ENCODE measurements around the gene RNU7-1. TPM values are rescaled to one million over a fixed set of nuclear protein-coding genes. Genes with fewer than 3 reads are reported as not detected.
"Not testable (repeated sequence)": the region's sequence is repeated elsewhere in the genome, so short reads cannot be mapped to it uniquely, and the experiment has no call there.

RNU7-1 gene
- total and polyA plus RNA-seq, 4 donors: 16.2 to 21.9 TPM; not detected in 2

DNA sequence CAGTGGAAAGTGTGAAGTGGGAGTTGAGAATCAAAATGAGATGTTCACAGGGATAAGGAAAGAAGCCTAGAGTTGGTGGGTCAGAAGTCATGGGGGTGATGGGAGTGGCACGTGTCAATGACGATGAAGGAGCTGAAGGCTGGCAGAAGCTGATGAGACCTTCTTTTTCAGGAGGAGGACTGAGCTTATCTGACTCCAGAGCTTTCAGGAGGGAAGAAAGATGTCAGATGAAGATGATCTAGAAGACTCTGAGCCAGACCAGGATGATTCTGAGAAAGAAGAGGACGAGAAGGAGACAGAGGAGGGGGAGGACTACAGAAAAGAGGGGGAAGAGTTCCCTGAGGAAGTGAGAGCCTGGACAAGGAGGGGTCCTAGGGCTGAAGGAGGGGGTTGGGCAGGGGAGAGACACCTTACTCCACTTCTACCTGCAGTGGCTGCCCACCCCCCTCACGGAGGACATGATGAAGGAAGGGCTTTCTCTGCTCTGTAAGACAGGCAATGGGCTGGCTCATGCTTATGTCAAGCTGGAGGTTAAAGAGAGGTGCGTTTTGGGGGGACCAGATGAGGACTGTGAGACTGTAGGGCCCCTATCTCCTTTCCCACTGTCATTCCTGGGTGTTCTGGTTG is 38.1 kb upstream of the RNU7-1 start:
- Histone ChIP-seq H3K9me3 (ENCODE audit: control insufficient read depth, insufficient read depth, low read length) (no peaks in the 10 kb centered on the region), H3K36me3 (ENCODE audit: control insufficient read depth, insufficient read depth, low read length) (peaks cover 5% of the 10 kb centered on the region), H3K27ac (ENCODE audit: low read depth, low read length) (peak overlapping the region; percentile 89), H3K4me3 (ENCODE audit: low read depth, low read length) (peak overlapping the region; percentile 82), H3K4me1 (ENCODE audit: control insufficient read depth, insufficient read depth, low read length) (peaks cover 10% of the 10 kb centered on the region), H3K27me3 (ENCODE audit: control insufficient read depth, insufficient read depth, low read length) (no peaks in the 10 kb centered on the region)
- DNase-seq (ENCODE audit: low read depth in 4 of 6, low spot score in 6 of 6): no peak
- WGBS (ENCODE audit: insufficient coverage): 41% methylated on average over 3 of the region's 5 CpGs

DNA sequence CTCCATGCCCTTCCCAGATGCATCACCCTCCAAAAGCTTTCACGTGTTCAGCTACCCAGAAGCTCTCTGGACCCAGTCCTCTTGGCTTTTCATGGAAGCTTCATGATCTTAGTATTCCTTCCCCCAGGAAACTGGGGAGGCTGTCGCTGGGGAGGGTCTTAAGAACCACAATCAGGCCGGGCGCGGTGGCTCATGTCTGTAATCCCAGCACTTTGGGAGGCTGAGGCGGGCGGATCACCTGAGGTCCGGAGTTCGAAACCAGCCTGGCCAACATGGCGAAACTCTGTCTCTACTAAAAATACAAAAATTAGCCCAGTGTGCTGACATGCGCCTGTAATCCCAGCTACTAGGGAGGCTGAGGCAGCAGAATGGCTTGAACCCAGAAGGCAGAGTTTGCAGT is 35.5 kb upstream of the RNU7-1 start:
- not testable (repeated sequence) for H3K27me3 ChIP-seq (ENCODE audit: control insufficient read depth, insufficient read depth, low read length); H3K9me3 ChIP-seq (ENCODE audit: control insufficient read depth, insufficient read depth, low read length); H3K36me3 ChIP-seq (ENCODE audit: control insufficient read depth, insufficient read depth, low read length); H3K4me3 ChIP-seq (ENCODE audit: low read depth, low read length); H3K27ac ChIP-seq (ENCODE audit: low read depth, low read length); DNase-seq (ENCODE audit: low read depth in 4 of 6, low spot score in 6 of 6)
- peaks cover 18% of the 10 kb centered on the region for H3K4me1 ChIP-seq (ENCODE audit: control insufficient read depth, insufficient read depth, low read length)
- WGBS (ENCODE audit: insufficient coverage): 97% methylated on average over 6 of the region's 11 CpGs

DNA sequence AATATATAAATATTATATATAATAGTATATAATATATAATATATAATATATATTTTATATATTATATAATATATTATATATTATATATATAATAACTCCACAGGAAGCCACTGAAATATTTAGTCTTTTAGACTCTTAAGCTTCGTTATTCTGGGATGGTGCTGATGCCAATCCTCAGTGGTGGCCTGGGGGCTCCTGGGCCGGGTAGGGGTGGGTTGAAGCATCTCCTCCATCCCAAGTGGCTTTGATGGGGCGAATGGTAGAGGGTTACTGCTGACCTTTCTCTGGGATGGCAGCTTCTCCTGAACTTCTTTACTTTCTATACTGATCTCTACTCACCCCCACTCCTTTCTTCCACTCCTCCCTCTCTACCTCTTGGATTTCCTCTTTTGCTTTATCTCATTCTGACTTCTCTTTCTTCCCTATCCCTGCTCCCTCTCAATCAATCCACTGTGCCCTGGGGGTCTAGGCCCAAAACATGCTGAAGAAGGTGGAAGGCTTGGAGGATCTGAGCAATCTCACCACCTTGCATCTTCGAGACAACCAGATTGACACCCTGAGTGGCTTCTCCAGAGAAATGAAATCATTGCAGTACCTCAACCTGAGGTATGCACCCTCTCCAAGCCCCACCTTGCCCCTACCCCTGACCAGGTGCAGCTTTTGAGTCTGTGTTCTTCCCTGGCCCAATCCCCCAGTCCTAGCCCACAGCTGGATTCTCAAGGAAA is 34.0 kb upstream of the RNU7-1 start:
- H3K9me3 ChIP-seq (ENCODE audit: control insufficient read depth, insufficient read depth, low read length): no peaks in the 10 kb centered on the region
- peaks cover 5% of the 10 kb centered on the region for H3K36me3 ChIP-seq (ENCODE audit: control insufficient read depth, insufficient read depth, low read length)
- no peaks in the 10 kb centered on the region for H3K27me3 ChIP-seq (ENCODE audit: control insufficient read depth, insufficient read depth, low read length)
- peak in 1 of 6 donors; percentile 1 for DNase-seq (ENCODE audit: low read depth in 4 of 6, low spot score in 6 of 6)
- H3K4me1 ChIP-seq (ENCODE audit: control insufficient read depth, insufficient read depth, low read length): peaks cover 29% of the 10 kb centered on the region
- no peak overlapping the region for H3K4me3 ChIP-seq (ENCODE audit: low read depth, low read length)
- no peak overlapping the region for H3K27ac ChIP-seq (ENCODE audit: low read depth, low read length)
- WGBS (ENCODE audit: insufficient coverage): 97% methylated on average over 2 of the region's 4 CpGs

DNA sequence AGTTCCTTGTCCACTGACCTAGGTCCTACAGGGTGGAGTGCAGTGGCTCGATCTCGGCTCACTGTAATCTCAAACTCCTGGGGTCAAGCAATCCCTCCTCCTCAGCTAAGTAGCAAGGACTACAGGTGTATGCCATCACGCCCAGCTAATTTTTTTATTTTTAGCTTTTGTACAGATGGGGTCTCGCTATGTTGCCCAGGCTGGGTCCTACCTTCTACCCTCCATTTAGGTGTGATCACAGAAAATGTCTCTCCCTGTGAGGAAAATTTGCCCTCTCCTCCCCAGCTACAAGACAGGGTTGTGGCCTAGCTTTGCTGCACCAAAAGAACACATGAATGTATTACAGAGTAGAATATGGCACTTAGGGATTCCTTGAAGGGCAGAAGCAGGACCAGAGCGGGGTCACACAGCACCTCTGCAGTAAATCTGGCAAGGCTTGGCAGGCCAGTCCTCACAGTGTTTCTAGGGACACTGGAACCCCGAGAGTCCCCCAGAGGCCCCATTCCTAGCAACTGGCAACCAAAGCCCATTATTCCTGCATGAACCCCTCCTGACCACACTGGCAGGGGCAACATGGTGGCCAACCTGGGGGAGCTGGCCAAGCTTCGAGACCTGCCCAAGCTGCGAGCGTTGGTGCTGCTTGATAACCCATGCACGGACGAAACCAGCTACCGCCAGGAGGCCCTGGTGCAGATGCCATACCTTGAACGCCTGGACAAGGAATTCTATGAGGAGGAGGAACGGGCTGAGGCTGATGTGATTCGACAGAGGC is 31.3 kb upstream of the RNU7-1 start:
- Histone ChIP-seq H3K27ac (ENCODE audit: low read depth, low read length) (no peak overlapping the region), H3K4me3 (ENCODE audit: low read depth, low read length) (no peak overlapping the region), H3K9me3 (ENCODE audit: control insufficient read depth, insufficient read depth, low read length) (no peaks in the 10 kb centered on the region), H3K27me3 (ENCODE audit: control insufficient read depth, insufficient read depth, low read length) (no peaks in the 10 kb centered on the region), H3K36me3 (ENCODE audit: control insufficient read depth, insufficient read depth, low read length) (peaks cover 20% of the 10 kb centered on the region), H3K4me1 (ENCODE audit: control insufficient read depth, insufficient read depth, low read length) (peaks cover 47% of the 10 kb centered on the region)
- peak in 1 of 6 donors; percentile 1 for DNase-seq (ENCODE audit: low read depth in 4 of 6, low spot score in 6 of 6)
- WGBS (ENCODE audit: insufficient coverage): 89% methylated on average over 13 of the region's 15 CpGs

DNA sequence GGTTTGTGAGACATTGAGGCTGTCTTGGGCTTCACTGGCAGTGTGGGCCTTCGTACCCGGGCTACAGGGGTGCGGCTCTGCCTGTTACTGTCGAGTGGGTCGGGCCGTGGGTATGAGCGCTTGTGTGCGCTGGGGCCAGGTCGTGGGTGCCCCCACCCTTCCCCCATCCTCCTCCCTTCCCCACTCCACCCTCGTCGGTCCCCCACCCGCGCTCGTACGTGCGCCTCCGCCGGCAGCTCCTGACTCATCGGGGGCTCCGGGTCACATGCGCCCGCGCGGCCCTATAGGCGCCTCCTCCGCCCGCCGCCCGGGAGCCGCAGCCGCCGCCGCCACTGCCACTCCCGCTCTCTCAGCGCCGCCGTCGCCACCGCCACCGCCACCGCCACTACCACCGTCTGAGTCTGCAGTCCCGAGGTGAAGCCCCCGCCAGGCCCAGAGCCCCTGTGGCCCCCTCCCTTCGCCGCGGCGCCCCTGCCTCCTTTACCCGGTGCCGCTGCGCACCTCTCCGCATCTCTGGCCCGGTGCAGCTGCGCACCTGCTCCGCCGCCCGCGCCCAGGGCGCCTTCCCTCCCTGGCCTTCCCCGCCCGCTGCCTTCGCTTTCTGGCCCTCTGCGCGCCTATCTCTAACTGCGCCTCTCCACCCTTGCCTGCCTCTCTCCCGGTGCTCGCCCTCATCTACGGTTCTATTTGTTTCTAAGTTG is 29.2 kb upstream of the RNU7-1 start, which contains the start of gene ENO2:
Gene ENO2 (plus strand): TSS at position 335 of the 701 bp plus-strand sequence. CDS start 1,253 bp downstream, outside the sequence.
- peaks cover 48% of the 10 kb centered on the region for H3K4me1 ChIP-seq (ENCODE audit: control insufficient read depth, insufficient read depth, low read length)
- peaks cover 35% of the 10 kb centered on the region for H3K36me3 ChIP-seq (ENCODE audit: control insufficient read depth, insufficient read depth, low read length)
- H3K27me3 ChIP-seq (ENCODE audit: control insufficient read depth, insufficient read depth, low read length): no peaks in the 10 kb centered on the region
- peak within 1 kb of the TSS; percentile 82 for H3K27ac ChIP-seq (ENCODE audit: low read depth, low read length)
- DNase-seq (ENCODE audit: low read depth in 4 of 6, low spot score in 6 of 6): peak in 3 of 6 donors; percentile 70 to 96 (median 93)
- no peaks in the 10 kb centered on the region for H3K9me3 ChIP-seq (ENCODE audit: control insufficient read depth, insufficient read depth, low read length)
- H3K4me3 ChIP-seq (ENCODE audit: low read depth, low read length): peak within 1 kb of the TSS; percentile 51
- WGBS (ENCODE audit: insufficient coverage): under 1% methylated on average over 63 of the region's 68 CpGs

DNA sequence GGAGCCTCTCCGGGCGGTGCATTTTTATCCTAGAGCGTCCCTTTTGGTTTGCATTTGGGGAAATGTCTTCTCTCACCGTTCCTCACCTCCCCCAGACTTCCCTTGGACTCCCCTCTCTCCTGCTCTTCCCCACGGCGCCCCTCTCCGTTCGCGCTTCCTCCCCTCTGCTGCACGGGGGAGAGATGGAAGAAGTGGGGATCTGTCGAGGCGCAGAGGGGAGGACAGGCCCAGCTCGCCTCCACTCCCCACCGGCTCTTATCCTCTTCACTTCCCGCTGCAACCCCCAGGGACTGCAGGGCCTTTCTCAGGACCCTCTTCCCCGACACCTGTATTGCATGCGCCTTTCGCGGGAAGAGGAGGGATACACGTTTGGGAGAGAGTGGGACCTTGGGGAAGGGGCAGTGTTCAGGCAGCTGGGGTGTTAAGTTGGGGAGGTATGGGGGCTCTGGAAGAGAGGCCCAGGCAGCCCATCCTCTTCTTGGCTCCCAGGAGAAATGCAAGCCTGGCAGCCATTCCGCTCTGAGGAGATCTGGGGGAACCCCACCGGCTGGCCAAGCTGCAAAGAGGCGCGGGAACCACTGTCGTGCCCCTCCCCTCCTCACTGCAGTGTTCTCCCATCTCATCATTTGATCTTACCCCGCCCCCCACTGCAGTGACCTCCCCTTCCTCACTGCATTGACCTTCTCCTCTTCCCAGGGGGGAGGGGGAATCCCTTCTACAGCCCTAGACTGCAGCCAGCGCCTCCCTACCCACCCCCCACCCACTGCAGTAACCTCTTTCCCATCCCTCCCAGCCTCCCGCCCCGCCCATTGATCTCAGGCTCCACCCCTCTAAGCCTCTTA is 28.4 kb upstream of the RNU7-1 start:
- H3K4me3 ChIP-seq (ENCODE audit: low read depth, low read length): peak overlapping the region; percentile 51
- WGBS (ENCODE audit: insufficient coverage): 8% methylated on average over 10 of the region's 29 CpGs
- peaks cover 43% of the 10 kb centered on the region for H3K36me3 ChIP-seq (ENCODE audit: control insufficient read depth, insufficient read depth, low read length)
- no peaks in the 10 kb centered on the region for H3K9me3 ChIP-seq (ENCODE audit: control insufficient read depth, insufficient read depth, low read length)
- H3K27me3 ChIP-seq (ENCODE audit: control insufficient read depth, insufficient read depth, low read length): no peaks in the 10 kb centered on the region
- peaks cover 48% of the 10 kb centered on the region for H3K4me1 ChIP-seq (ENCODE audit: control insufficient read depth, insufficient read depth, low read length)
- H3K27ac ChIP-seq (ENCODE audit: low read depth, low read length): peak overlapping the region; percentile 26
- peak in 2 of 6 donors; percentile 65 to 76 for DNase-seq (ENCODE audit: low read depth in 4 of 6, low spot score in 6 of 6)

DNA sequence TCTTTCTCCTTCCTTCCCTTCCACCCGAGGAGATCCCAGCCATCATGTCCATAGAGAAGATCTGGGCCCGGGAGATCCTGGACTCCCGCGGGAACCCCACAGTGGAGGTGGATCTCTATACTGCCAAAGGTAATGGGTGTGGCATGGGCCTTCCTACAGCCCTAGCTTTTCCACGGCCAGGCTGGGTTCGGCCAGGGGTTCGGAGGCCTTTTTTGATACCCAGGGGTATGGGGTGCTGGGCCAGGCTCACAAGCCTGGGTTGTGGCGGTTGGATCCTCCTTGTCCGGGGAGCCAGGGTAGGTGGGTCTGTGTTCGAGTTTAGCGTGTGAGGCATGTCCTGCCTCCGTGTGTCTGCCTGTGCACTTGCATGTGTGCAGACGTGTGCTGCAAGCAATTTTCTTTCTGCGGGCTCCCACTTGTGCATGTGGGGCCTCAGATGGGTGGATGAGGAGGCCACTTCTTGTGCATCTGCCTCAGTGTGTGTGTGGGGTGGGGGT is 27.8 kb upstream of the RNU7-1 start:
- Histone ChIP-seq H3K9me3 (ENCODE audit: control insufficient read depth, insufficient read depth, low read length) (no peaks in the 10 kb centered on the region), H3K27me3 (ENCODE audit: control insufficient read depth, insufficient read depth, low read length) (no peaks in the 10 kb centered on the region), H3K4me3 (ENCODE audit: low read depth, low read length) (peak overlapping the region; percentile 51), H3K36me3 (ENCODE audit: control insufficient read depth, insufficient read depth, low read length) (peaks cover 44% of the 10 kb centered on the region), H3K27ac (ENCODE audit: low read depth, low read length) (no peak overlapping the region), H3K4me1 (ENCODE audit: control insufficient read depth, insufficient read depth, low read length) (peaks cover 48% of the 10 kb centered on the region)
- DNase-seq (ENCODE audit: low read depth in 4 of 6, low spot score in 6 of 6): no peak
- 83% methylated on average over 10 of the region's 14 CpGs for WGBS (ENCODE audit: insufficient coverage)

DNA sequence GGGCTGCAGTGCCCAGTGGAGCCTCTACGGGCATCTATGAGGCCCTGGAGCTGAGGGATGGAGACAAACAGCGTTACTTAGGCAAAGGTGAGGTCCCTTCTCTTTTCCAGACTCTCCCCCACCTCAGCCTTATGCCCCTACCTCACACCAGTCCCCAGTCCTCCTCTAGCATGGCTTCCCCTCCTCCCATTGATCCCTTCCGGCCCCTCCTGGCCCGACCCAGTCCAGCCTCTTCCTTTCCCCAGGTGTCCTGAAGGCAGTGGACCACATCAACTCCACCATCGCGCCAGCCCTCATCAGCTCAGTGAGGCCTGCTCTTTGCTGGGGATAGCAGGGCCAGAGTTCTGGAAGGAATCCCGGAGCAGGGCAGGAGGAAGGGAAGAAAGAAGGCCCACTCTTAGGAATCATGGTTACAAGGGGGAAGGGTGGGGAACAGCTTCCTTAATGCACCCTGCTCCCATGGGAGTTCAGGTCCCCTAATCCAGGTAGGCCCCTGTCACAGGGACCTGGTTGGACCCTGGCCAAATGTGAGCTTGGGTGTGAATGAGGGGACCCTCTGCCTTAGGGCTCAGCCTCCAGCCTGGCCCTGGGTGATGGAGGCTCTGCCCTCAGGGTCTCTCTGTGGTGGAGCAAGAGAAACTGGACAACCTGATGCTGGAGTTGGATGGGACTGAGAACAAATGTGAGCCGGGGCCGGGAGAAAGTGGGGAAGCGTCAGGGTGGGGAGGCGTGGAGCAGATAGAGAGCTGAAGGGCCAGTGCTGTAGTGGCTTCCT is 27.0 kb upstream of the RNU7-1 start:
- H3K4me1 ChIP-seq (ENCODE audit: control insufficient read depth, insufficient read depth, low read length): peaks cover 48% of the 10 kb centered on the region
- no peaks in the 10 kb centered on the region for H3K27me3 ChIP-seq (ENCODE audit: control insufficient read depth, insufficient read depth, low read length)
- peaks cover 51% of the 10 kb centered on the region for H3K36me3 ChIP-seq (ENCODE audit: control insufficient read depth, insufficient read depth, low read length)
- no peak overlapping the region for H3K27ac ChIP-seq (ENCODE audit: low read depth, low read length)
- H3K4me3 ChIP-seq (ENCODE audit: low read depth, low read length): no peak overlapping the region
- no peaks in the 10 kb centered on the region for H3K9me3 ChIP-seq (ENCODE audit: control insufficient read depth, insufficient read depth, low read length)
- DNase-seq (ENCODE audit: low read depth in 4 of 6, low spot score in 6 of 6): no peak
- WGBS (ENCODE audit: insufficient coverage): 88% methylated on average over 9 of the region's 11 CpGs
